Transverse colon (tissue), 4 donors: ENCODE results near the gene RUNX3. TPM values are rescaled to one million over a fixed set of nuclear protein-coding genes. Genes with fewer than 3 reads are reported as not detected.

Experiments
- DNase-seq: peaks from one replicate; pipeline ENCODE4 v3.0.0-alpha.2; 2019
- H3K27ac ChIP-seq, 4 donors: fragments of 200-600 bp; sonication (generic); 2 replicates each; pipeline ENCODE4 v1.5.1; 2016 to 2018; ENCODE audit warnings: inconsistent platforms in 4 of 4
- H3K27me3 ChIP-seq: fragments of 200-600 bp; sonication (generic); 2 replicates; pipeline ENCODE4 v1.5.1; 2017; ENCODE audit warnings: inconsistent platforms
- H3K36me3 ChIP-seq, 4 donors: fragments of 200-600 bp; sonication (generic); 2 replicates each; pipeline ENCODE4 v1.5.1; 2017 to 2019; ENCODE audit warnings: inconsistent platforms in 4 of 4
- H3K4me1 ChIP-seq, 4 donors: fragments of 200-600 bp; sonication (generic); 2 replicates each; pipeline ENCODE4 v1.5.1; 2017 to 2020; ENCODE audit warnings: inconsistent platforms in 4 of 4
- H3K4me3 ChIP-seq, 4 donors: fragments of 200-600 bp; sonication (generic); 1 replicate in 1 of 4; 2 replicates in 3 of 4; pipeline versions ENCODE4 v1.5.1 to v1.6.1; 2017 to 2019; ENCODE audit warnings: inconsistent platforms in 4 of 4
- H3K9me3 ChIP-seq, 2 donors: fragments of 200-600 bp; sonication (generic); 2 replicates each; pipeline ENCODE4 v1.5.1; 2017 to 2019; ENCODE audit warnings: inconsistent platforms in 2 of 2
- EP300 ChIP-seq: sonication (generic); formaldehyde crosslinking; IDR thresholded peaks from one replicate; pipeline ENCODE4 v1.6.1; 2017; ENCODE audit warnings: antibody characterized with exemption, low read depth
- POLR2A ChIP-seq: fragments of 450-650 bp; IDR thresholded peaks from one replicate; pipeline ENCODE4 v1.6.1; 2016; ENCODE audit warnings: antibody characterized with exemption, mild to moderate bottlenecking, moderate library complexity
- POLR2AphosphoS5 ChIP-seq, 3 donors: sonication (generic); formaldehyde crosslinking; IDR thresholded peaks; one replicate each; pipeline ENCODE4 v1.6.1; 2016; ENCODE audit warnings: antibody characterized with exemption in 3 of 3
- WGBS, 2 donors: methylation state at CpG; one replicate each; pipeline ENCODE4 v1.1.5; 2018; ENCODE audit warnings: low coverage in 1 of 2; 5-methylcytosine and 5-hydroxymethylcytosine counted together
- in situ Hi-C, 4 donors: fragments of 200-750 bp; cut with MboI; loops; one replicate each; pipeline versions ENCODE4 v1.15.0 to v1.15.1; 2017; ENCODE audit warnings: low sequenced_read_pairs in 3 of 4, low pct_ligation_motif_present in 1 of 4, low pct_unique_long_range_greater_than_20kb in 1 of 4
- intact Hi-C: fragments of 100-400 bp; cut with DNase I; formaldehyde crosslinking; loops from one replicate; pipeline ENCODE4 v1.15.1; 2023; ENCODE audit warnings: low total_unique reads
- total RNA-seq, 4 donors: library from RNA; depleted of rRNA; stranded (reverse); fragments of >200 nt; gene quantifications; one replicate each; pipeline ENCODE4 v1.1.0, GENCODE V29; 2016
- TF ChIP-seq, protein P1 (sequence below), 5 experiments: fragments of 200-600 bp in 3 of 5; fragments of 450-650 bp in 2 of 5; sonication (generic) in 3 of 5; IDR thresholded peaks; 1 replicate in 2 of 5; 2 replicates in 3 of 5; pipeline ENCODE4 v1.5.1; 2016 to 2017; ENCODE audit warnings: antibody characterized with exemption in 5 of 5, inconsistent platforms in 3 of 5, mild to moderate bottlenecking in 2 of 5, moderate library complexity in 1 of 5

RUNX3 gene
- total RNA-seq, 4 donors from 2014 or later, result 1.5 to 4.8 (median 3.4) TPM

DNA sequence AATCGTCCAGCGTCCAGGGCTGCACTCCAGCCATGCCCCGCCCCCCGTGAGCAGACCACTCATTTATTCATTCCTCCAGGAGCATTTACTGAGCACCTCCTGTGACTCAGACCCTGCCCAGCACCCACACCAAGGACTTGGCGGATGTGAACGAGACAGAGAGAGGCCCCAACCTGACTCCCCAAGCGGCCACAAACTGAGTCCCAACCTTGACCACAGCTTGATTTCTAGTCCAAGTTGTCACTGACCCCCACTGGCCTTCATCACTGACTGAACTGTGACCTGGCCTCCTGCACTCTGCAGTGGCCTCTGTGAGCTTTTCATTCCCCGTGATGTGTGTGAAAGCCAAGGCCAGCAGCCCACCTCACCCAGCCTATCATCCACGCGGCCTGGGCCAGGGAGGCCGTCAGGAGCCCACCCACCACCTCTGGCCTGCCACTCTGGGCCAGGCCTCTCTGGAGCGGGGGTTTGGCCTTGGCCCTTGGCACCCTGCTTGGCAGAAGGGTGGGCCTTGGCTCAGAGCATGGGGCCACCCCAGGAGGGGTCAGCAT is 19.3 kb upstream of the RUNX3 start:
- H3K4me3 ChIP-seq, result no peak overlapping the region
- in situ Hi-C loops, result loop anchor here in 2 of 4 donors (25.0 kb wide), 1 partner anchor 88 kb away; no protein-coding TSS in a partner anchor
- H3K9me3 ChIP-seq, result no peaks in the 10 kb centered on the region
- TF ChIP-seq, protein P1, sequence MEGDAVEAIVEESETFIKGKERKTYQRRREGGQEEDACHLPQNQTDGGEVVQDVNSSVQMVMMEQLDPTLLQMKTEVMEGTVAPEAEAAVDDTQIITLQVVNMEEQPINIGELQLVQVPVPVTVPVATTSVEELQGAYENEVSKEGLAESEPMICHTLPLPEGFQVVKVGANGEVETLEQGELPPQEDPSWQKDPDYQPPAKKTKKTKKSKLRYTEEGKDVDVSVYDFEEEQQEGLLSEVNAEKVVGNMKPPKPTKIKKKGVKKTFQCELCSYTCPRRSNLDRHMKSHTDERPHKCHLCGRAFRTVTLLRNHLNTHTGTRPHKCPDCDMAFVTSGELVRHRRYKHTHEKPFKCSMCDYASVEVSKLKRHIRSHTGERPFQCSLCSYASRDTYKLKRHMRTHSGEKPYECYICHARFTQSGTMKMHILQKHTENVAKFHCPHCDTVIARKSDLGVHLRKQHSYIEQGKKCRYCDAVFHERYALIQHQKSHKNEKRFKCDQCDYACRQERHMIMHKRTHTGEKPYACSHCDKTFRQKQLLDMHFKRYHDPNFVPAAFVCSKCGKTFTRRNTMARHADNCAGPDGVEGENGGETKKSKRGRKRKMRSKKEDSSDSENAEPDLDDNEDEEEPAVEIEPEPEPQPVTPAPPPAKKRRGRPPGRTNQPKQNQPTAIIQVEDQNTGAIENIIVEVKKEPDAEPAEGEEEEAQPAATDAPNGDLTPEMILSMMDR (IDR thresholded peaks at IDR 0.05), result no peak
- TF ChIP-seq EP300, result no peak
- no peak for TF ChIP-seq POLR2A
- TF ChIP-seq POLR2AphosphoS5 (IDR thresholded peaks at IDR 0.05), result no peak
- no peaks in the 10 kb centered on the region for H3K27me3 ChIP-seq
- no peaks in the 10 kb centered on the region for H3K36me3 ChIP-seq
- no peak overlapping the region for H3K27ac ChIP-seq
- DNase-seq, result no peak
- H3K4me1 ChIP-seq, result no peaks in the 10 kb centered on the region
- 62 to 77% methylated on average over 3 to 10 of the region's 12 CpGs for WGBS, 2 donors
- intact Hi-C loops, result no loop called here

GRCh38 chr1:24948079-24948827 is 18.2 kb upstream of the RUNX3 start:
- no peak overlapping the region for H3K27ac ChIP-seq
- no peaks in the 10 kb centered on the region for H3K36me3 ChIP-seq
- TF ChIP-seq EP300 (no peak), POLR2AphosphoS5 (IDR thresholded peaks at IDR 0.05) (no peak)
- intact Hi-C loops, result no loop called here
- WGBS, 2 donors, result 74 to 100% methylated on average over 3 to 9 of the region's 9 CpGs
- no peaks in the 10 kb centered on the region for H3K9me3 ChIP-seq
- no peak for DNase-seq
- in situ Hi-C loops, result loop anchor here in 2 of 4 donors (25.0 kb wide), 1 partner anchor 89 kb away; no protein-coding TSS in a partner anchor
- no peaks in the 10 kb centered on the region for H3K4me1 ChIP-seq
- no peak overlapping the region for H3K4me3 ChIP-seq
- H3K27me3 ChIP-seq, result no peaks in the 10 kb centered on the region

GRCh38 chr1:24946861-24947658 is 17.0 kb upstream of the RUNX3 start:
- H3K4me3 ChIP-seq, result no peak overlapping the region
- 40 to 67% methylated on average over 1 to 10 of the region's 13 CpGs for WGBS, 2 donors
- H3K9me3 ChIP-seq, result no peaks in the 10 kb centered on the region
- H3K27ac ChIP-seq, result no peak overlapping the region
- H3K36me3 ChIP-seq, result no peaks in the 10 kb centered on the region
- in situ Hi-C loops, result loop anchor here in 2 of 4 donors (25.0 kb wide), 1 partner anchor 90 kb away; no protein-coding TSS in a partner anchor
- TF ChIP-seq EP300, result no peak
- DNase-seq, result no peak
- peaks cover 6% of the 10 kb centered on the region for H3K27me3 ChIP-seq
- no peaks in the 10 kb centered on the region for H3K4me1 ChIP-seq
- intact Hi-C loops, result no loop called here

- in situ Hi-C loops, result loop anchor here in 2 of 4 donors (25.0 kb wide), 1 partner anchor 92 kb away; no protein-coding TSS in a partner anchor
- no peaks in the 10 kb centered on the region for H3K4me1 ChIP-seq
Measured at GRCh38 chr1:24945354-24946326, 15.6 kb upstream of the RUNX3 start.

More at GRCh38 chr1:24945354-24946326, 15.6 kb upstream of the RUNX3 start:
- Histone ChIP-seq H3K27ac (no peak overlapping the region), H3K4me3 (no peak overlapping the region), H3K27me3 (peaks cover 6% of the 10 kb centered on the region), H3K36me3 (no peaks in the 10 kb centered on the region), H3K9me3 (no peaks in the 10 kb centered on the region)
- DNase-seq, result no peak
- intact Hi-C loops, result no loop called here
- WGBS, 2 donors, result 79 to 82% methylated on average over 9 to 10 of the region's 10 CpGs
- TF ChIP-seq, protein P1 (IDR thresholded peaks at IDR 0.05), result no peak
- TF ChIP-seq EP300, result no peak
